SU-DHL-6 (cell line): Measurements from ENCODE around the gene EXOC3.

Source experiments
- H2AFZ ChIP-seq: fragments of 200-600 bp; sonication (generic); 2 replicates; pipeline ENCODE4 v1.6.1; 2014; ENCODE audit warnings: low read depth, mild to moderate bottlenecking, moderate library complexity, mixed read lengths, antibody characterized with exemption, low read length; ENCODE audit not compliant: severe bottlenecking
- H3F3A ChIP-seq: fragments of 200-600 bp; shearing (Covaris generic); 2 replicates; pipeline ENCODE4 v1.6.0; 2016; ENCODE audit warnings: antibody characterized with exemption, mild to moderate bottlenecking; ENCODE audit not compliant: insufficient read depth
- H3K27ac ChIP-seq: fragments of 200-600 bp; sonication (generic); 2 replicates; pipeline ENCODE4 v1.5.1; 2016; ENCODE audit warnings: low read depth, mild to moderate bottlenecking, low read length, moderate library complexity, mixed read lengths
- H3K27me3 ChIP-seq: fragments of 200-600 bp; sonication (generic), shearing (Covaris generic); 2 replicates; pipeline ENCODE4 v1.6.0; 2014; ENCODE audit warnings: mild to moderate bottlenecking, low read length
- H3K36me3 ChIP-seq: fragments of 200-600 bp; sonication (generic); 2 replicates; pipeline ENCODE4 v1.6.1; 2014; ENCODE audit warnings: mild to moderate bottlenecking, low read length, mixed read lengths
- H3K4me2 ChIP-seq: fragments of 300-600, 200-600 bp; shearing (Covaris generic), sonication (generic); 2 replicates; pipeline ENCODE4 v1.6.0; 2014; ENCODE audit warnings: low read length, low read depth, mild to moderate bottlenecking; ENCODE audit not compliant: poor library complexity, severe bottlenecking
- H3K4me3 ChIP-seq: fragments of 200-600 bp; sonication (generic); 2 replicates; pipeline ENCODE4 v1.5.1; 2014; ENCODE audit warnings: antibody characterized with exemption, low read length, mild to moderate bottlenecking, mixed read lengths; ENCODE audit not compliant: insufficient read depth, poor library complexity, severe bottlenecking
- H3K79me2 ChIP-seq: fragments of 200-600 bp; sonication (generic); 2 replicates; pipeline ENCODE4 v1.6.1; 2014; ENCODE audit warnings: mild to moderate bottlenecking, low read length, moderate library complexity; ENCODE audit not compliant: insufficient read depth
- H3K9ac ChIP-seq: fragments of 200-600 bp; sonication (generic); 2 replicates; pipeline ENCODE4 v1.7.0; 2014; ENCODE audit warnings: mild to moderate bottlenecking, low read length
- H3K9me2 ChIP-seq: fragments of 200-600 bp; sonication (generic); replicated peaks from 2 replicates; pipeline ENCODE4 v1.6.1; 2014; ENCODE audit warnings: low read length; ENCODE audit not compliant: insufficient read depth
- H3K9me3 ChIP-seq: fragments of 200-600 bp; sonication (generic); 2 replicates; pipeline ENCODE4 v1.6.1; 2014; ENCODE audit warnings: low read length, mixed read lengths; ENCODE audit not compliant: insufficient read depth
- H4K20me1 ChIP-seq: fragments of 200-600 bp; sonication (generic); 2 replicates; pipeline ENCODE4 v1.6.1; 2014; ENCODE audit warnings: low read depth, mild to moderate bottlenecking, antibody characterized with exemption, low read length, moderate library complexity, mixed read lengths
- CTCF ChIP-seq: fragments of 200-600 bp; sonication (generic); IDR thresholded peaks from one replicate; pipeline ENCODE4 v1.5.1; 2017; ENCODE audit warnings: antibody characterized with exemption, mild to moderate bottlenecking, low read length, moderate library complexity; ENCODE audit not compliant: insufficient read depth, poor library complexity, severe bottlenecking
- EZH2phosphoT487 ChIP-seq: fragments of 200-600 bp; sonication (generic), shearing (Covaris generic); conservative IDR thresholded peaks from 2 replicates; pipeline ENCODE4 v1.6.1; 2018; ENCODE audit warnings: mild to moderate bottlenecking, antibody characterized with exemption, low read length, moderate library complexity, mixed read lengths

The EXOC3 gene

GRCh38 chr5:431711-432050 lies 11.3 kb upstream of the EXOC3 start:
- no peaks in the 10 kb centered on the region for H4K20me1 ChIP-seq
- no peak overlapping the region for H3K4me2 ChIP-seq
- H3K4me3 ChIP-seq: no peak overlapping the region
- H3K79me2 ChIP-seq: no peaks in the 10 kb centered on the region
- H3K27ac ChIP-seq: no peak overlapping the region
- no peaks in the 10 kb centered on the region for H3K9me3 ChIP-seq
- H3F3A ChIP-seq: no peaks in the 10 kb centered on the region
- no peak overlapping the region for H3K9ac ChIP-seq
- H3K27me3 ChIP-seq: no peaks in the 10 kb centered on the region
- no peaks in the 10 kb centered on the region for H3K36me3 ChIP-seq
- H3K9me2 ChIP-seq: no peaks in the 10 kb centered on the region
- no peak overlapping the region for H2AFZ ChIP-seq
- TF ChIP-seq EZH2phosphoT487 (no peak), CTCF (no peak)

- Histone ChIP-seq H3K27ac (no peak overlapping the region), H3K4me2 (no peak overlapping the region), H3K9me3 (no peaks in the 10 kb centered on the region), H3K27me3 (no peaks in the 10 kb centered on the region), H3F3A (no peaks in the 10 kb centered on the region), H3K79me2 (no peaks in the 10 kb centered on the region), H3K36me3 (no peaks in the 10 kb centered on the region), H3K4me3 (no peak overlapping the region), H2AFZ (no peak overlapping the region), H3K9ac (no peak overlapping the region), H4K20me1 (no peaks in the 10 kb centered on the region), H3K9me2 (no peaks in the 10 kb centered on the region)
- TF ChIP-seq CTCF (no peak), EZH2phosphoT487 (no peak)
These were observed 10.6 kb upstream of the EXOC3 start for GRCh38 chr5:432201-432927.

GRCh38 chr5:432928-433791 lies 9.8 kb upstream of the EXOC3 start:
- Histone ChIP-seq H3F3A (no peaks in the 10 kb centered on the region), H3K36me3 (no peaks in the 10 kb centered on the region), H2AFZ (no peak overlapping the region), H3K79me2 (no peaks in the 10 kb centered on the region), H3K27me3 (no peaks in the 10 kb centered on the region), H3K4me3 (no peak overlapping the region), H3K9ac (no peak overlapping the region), H3K9me3 (no peaks in the 10 kb centered on the region), H3K27ac (no peak overlapping the region), H3K9me2 (no peaks in the 10 kb centered on the region), H3K4me2 (no peak overlapping the region), H4K20me1 (no peaks in the 10 kb centered on the region)
- TF ChIP-seq CTCF (no peak), EZH2phosphoT487 (no peak)
